GM18526 (cell line): Measurements from ENCODE around the gene NODAL.

ENCODE experiments used
- POLR2A ChIP-seq: IDR thresholded peaks from 3 replicates; pipeline ENCODE4 v1.6.1; 2011; ENCODE audit not compliant: insufficient read length; ENCODE audit errors: extremely low read depth

Gene NODAL

DNA sequence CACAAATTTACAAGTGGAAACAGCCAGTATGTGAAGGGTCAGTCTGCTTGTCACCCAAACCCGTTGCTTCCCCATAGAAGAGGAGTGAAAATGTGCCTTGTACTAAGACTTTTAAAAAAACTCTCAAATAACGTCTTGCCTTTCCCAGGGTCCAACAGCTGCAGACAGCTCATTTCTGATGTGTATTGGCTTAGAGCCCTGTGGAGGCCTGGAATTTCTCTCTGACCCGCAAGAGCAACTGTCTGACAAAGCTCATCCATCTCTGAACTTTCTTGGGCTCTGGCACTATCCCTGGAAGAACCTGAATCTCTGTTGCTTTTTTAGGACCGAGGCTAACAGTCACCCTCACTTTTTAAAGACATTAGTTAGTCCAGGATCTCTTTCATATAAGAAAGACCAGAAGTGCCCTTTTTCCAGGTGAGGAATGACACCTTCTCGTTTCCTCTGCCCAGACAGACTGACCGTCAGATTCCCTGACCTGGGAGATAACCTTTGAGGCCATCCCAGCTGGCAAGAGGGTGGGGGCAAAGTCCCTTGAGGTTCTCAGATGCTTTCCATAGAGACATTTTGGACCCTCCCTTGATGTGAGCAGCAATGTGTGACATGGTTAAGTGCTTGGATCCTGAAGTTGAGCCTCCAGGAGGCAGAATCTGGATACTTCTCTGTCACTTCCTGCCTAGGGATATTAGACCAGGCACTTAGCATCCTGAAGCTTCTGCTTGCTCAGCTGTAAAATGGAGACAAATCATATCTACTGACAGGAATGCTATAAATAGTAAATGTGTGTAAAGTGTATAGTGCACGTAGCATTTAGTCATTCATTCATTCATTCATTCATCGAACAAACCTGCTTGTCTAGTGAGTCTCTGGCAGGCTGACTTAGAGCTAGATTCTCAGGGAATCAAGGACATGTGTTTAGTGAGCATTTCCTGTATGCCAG is 4.5 kb upstream of the NODAL start:
- no peak for TF ChIP-seq POLR2A

DNA sequence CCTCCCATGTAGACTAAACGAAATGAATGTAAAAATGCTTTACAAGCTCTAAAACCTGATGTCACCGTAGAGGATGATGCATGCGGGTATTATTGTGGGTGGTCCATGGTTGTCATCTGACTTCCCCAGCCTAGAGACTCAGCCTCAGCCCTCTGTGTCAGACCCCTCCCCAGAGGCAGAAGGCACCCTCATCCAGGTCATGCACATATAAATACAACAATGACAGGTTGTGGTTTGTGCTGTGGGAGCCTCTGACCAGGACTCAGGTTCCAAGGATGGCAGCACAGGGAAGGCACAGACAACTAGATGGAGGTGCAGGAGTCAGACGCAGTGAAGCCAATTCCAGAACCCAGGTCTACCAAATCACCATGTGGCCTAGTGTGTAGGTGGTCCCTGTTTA is 3.3 kb upstream of the NODAL start:
- no peak for TF ChIP-seq POLR2A

DNA sequence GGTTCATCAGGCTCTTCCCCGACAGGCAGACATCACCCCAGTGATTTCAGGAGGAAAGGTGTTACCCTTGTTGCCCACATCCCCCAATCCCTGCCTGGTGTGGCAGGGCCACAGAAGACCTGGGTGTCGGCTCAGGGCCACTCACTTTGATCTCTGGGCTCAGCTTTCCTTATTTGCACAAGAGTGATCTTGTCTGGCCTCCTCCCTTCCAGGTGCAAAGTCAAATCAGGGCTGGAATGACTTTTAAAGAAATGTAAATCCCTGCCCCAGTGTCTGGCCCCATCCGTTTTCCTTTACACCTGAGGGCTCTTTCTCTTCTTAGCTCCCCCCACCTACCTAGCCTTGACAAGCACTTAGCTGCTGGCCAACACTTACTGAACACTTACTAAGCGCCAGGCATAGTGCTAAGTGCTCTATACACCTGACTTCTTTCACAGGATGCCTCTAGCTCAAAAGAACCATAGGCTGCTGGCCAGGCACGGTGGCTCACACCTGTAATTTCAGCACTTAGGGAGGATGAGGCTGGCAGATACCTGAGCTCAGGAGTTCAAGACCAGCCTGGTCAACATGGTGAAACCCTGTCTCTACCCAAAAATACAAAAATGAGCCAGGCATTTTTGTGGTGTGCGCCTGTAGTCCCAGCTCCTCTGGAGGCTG is 979 bp upstream of the NODAL start:
- TF ChIP-seq POLR2A: no peak

DNA sequence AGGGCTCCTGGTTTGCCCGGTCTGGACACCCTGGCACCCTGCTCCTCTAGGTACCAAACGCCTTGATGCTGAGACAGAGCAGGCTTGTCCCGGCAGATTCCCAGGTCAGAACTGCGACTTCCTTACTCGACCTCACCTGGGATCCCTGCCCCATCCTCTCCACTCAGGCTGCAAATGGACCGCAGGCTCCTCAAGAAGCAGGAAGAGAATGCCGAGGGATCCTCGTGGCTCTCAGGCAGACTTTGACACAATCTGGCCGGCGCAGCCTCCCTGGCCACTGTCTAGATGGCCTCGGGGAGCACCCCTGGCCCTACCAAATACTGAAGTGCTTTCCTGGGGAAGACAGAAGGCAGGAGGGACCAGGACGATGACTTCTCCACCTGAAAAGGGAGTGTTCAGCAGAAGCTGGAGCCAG is 421 bp upstream of the NODAL start:
- TF ChIP-seq POLR2A: no peak

DNA sequence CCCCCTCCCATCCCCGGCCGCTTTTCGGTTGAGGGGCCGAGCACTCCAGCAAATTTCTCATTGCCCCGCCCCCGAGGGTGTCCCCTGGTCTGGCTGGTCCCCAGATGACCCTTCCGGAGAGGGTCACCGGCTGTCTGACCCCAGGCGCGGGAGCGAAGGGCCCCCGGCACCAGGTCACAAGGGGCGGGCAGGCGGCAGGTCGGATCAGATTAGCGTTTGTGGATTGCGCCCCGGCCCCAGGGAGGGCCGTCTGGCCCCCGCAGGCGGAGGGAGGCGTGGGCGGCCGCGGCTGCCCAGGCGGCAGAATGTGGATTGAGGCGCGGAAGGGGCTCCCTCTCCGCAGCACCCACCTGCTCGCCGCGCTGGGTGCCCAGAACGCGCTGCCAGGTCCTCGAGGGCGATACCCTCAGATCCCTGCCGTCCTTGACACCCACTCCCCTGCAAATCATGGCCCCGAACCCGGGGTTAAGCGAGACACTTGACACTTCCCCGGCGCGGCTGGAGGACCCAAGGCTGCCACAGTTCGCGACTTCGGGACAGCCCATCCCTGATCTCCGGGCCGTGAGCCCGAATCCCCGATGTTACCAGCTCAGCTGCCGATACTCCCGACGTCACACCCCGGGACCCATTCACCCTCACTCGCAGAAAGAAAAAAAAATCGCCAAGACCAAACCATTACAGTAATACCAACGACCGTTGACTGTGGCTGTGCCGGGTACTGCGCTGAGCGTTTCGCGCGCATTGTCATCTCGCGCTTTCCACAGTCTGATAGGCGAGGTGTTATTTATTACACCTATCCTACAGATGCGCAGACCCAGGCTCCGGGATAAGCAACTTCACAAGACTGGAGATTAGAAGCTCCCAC is 953 bp downstream of the NODAL start:
- TF ChIP-seq POLR2A: no peak

DNA sequence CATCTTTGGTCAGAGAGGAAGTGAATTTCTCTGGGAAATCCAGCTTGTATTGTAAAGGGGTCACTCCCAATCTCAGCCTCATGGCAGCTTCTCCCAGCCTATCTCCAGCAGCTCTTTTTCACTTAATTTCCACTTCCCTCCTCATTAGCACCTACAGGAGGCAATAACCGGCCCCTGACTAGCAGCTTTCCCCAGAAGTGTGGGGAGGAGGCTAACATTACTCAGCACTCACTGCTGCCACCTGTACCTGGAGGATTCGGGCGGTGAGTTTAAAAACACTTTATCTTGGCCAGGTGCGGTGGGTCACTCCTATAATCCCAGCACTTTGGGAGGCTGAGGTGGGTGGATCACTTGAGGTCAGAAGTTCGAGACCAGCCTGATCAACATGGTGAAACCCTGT is 3.8 kb downstream of the NODAL start:
- TF ChIP-seq POLR2A: no peak

DNA sequence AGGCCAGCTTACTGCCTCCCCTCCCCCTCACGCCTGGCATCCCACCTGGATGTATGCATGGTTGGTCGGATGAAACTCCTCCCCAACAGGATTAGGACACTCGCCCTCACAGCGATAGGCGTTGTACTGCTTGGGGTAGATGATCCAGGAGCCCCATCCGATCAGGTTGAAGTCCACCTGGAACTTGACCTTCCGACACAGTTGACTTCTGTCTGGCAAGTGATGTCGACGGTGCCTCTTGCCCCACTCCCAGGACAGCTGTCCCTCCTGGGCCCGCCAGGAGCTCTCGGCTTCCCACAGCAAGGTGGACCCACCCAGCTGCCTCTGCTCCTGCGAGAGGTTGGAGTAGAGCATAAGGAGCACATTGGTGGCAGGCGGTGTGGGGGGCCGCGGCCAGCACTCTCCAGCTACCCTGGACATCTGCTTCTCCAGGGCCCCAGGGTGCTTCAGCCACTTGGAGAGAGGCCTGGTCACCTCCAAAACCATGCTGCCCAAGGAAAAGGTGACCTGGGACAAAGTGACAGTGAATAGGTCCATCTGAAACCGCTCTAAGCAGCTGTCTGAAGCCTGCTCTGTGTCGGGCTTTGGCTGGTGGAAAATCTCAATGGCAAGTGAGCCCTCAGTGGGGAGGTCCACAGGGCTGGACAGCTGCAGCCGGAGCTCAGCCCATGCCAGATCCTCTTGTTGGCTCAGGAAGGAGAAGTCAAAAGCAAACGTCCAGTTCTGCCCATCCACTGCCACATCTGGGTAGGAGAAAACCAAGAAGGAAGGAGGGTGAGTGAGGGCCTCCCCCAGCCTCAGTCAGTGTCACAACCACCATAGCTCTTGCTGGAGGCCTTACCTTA is 6.0 kb downstream of the NODAL start:
- TF ChIP-seq POLR2A: no peak

DNA sequence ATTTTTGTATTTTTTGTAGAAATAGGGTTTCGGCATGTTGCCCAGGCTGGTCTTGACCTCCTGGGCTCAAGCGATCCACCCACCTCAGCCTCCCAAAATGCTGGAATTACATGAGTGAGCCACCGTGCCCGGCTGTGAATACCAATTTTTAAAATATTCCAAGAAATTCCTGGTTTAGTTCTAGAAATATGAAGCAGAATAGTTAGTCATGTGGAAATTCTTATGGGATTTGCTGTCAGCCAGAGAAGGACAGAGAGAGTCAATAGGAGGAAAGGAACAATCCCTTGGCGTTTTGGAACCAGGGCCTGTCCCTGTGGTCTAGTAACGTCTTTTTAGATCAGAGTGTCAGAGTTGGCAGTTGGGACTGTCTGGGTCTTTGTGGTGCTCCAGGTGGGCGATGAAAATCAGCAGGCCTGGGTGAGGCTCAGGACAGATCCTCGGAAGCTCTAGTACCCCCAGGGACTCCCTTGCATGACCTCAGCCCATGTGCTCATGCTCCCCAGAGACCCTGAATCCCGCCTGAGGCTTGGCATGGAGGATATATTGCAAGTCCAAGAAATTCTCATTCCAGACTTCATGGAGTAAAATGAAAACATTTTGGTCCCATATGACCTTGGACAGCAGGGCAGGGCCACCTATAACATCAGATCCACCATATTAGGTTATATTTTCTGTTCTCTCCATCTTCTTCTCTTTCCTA is 7.8 kb downstream of the NODAL start:
- TF ChIP-seq POLR2A: no peak

DNA sequence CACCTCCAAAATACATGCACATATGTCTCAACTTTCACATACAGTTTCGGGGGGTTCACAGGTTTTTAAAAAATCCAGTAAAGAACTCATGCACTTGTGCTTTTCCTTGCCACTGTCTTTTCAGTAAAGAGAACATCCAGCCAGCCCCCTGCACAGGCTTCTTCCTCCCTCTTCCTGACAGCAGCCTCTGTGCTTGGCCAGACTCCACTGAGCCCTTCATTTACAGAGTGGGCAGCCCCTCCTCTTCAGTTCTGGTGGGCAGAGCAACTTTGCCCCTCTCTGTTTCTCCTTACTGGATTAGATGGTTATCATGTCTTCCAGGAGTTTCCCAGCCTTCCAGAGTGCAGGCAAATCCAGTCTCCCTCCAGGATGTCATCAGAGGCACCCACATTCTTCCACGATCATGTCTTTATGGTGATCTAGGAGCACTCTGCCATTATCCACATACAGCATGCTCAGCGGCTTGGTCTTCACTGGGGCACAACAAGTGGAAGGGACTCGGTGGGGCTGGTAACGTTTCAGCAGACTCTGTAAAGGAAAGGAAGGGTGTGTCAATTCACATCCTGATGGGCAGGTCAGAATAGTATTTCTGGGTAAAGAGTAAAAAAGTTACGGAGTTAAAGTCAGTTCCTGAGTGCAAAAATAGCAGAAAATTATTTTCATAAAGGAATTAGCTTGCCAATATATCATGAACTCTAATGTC is 8.8 kb downstream of the NODAL start:
- TF ChIP-seq POLR2A: no peak

DNA sequence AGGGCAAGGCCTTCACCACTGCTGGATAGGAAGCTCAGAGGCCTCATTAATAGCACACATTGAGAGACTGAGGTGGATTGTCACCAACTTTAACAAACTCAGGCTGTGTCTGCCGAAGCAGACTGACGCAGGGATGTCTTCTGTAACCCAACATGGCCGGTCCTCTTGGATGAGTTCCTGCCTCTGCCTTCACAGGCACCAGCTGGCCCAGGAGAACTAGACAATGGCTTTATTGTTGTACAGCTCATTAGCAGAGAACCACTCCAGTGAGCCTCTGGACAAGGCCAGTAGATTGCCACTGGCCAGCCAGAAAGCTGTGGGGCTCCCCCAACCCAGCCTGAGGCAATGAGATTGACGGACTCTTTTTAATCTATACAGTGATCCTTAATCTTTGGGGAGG is 9.4 kb downstream of the NODAL start:
- TF ChIP-seq POLR2A: no peak

DNA sequence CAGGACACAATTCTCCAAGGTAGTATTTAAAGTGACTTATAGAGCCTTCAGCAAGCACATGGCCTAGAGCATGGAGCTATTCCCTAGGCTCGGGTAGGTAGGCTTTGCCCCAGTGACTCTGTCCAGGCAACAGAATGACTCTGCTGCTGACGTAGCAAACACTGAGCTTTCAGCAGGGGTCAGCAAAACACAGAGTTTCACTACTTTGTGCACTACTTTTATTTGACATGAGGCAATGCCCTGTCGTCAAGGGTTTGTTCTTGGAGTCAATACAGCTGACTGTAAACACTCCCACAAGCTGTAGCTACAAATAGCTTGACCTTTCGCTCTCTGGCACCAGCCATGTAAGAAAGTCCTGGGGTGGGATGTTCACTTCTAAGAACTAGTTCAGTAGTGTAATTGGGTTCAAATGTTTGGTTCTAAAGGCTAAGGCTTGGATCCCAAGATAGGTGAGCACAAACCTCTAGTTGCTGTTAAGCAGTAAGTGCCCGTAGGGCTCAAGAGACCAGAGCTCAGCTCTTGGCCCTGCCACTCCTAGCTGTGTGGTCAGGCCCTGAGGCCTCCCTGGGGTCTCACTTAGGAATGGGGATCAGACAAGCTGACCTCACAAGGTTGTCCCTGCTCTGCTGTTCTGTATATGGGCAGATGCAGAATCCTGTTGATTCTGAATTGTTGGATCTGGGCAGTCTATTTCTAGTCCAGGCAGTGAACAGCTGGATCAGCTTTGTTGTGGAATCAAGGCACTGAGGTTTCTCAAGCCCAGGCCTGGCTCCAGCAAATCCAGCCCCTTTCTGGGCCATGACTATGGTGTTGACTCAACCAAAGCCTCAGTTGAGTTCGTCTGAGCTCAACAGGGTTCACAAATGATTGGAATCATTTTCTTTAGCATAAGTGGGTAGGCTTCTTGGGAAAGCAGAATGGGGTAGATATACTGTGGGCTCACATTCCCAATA is 10.7 kb downstream of the NODAL start:
- no peak for TF ChIP-seq POLR2A

DNA sequence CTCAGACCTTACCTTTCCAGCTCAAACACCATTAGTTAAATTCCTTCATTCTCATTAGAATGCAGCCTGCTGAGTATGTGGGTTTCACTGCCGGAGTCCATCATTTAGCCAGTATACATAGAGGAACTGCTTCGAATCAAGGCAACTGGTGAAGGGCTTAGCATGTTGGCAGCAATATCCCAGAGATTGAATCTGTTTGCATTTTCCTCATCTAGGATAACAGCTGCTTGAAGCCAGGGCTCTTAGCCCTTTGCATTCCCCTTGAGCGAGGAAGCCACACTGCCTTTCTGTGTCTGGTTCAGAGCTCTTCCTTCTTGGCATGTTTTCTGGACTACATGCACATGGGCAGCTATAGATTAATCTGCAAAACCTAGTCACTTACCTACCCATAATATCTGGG is 14.7 kb downstream of the NODAL start:
- TF ChIP-seq POLR2A: no peak

DNA sequence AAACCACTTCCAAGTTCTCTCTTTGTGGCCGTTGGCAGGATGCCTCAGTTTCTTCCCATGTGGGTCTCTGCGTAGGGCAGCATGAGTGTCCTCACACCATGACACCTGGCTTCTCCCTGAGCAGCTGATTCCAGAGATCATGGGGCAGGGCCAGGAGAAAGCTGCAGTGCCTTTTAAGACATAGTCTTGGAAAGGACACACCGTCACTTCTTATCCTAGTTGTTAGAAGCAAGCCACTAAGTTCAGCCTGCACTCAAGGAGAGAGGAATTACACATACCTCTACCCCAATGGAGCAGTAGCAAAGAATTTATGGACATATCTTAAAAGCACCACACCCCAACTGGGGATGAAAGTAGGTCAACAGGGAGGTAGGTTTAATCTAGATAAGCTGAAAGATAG is 16.4 kb downstream of the NODAL start:
- no peak for TF ChIP-seq POLR2A

DNA sequence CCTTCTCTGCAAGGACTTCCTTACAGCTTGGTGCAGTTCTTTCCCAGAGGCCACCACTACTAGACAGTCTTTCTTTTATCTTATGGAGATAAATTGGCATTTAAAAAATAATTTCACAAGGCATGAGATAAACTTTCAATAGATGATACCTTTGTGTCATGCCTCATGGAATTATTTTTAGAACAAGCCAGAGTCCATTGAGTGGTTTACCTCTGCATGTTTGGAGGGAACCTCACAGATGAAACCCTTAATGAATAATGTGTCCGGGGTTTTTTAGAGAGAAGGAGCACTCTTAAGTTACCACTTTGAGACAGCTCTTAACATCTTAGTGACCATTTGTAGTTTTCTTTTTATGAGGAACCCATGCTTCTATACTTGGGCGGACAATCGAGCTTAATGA is 17.2 kb downstream of the NODAL start:
- no peak for TF ChIP-seq POLR2A
